Measurements from ENCODE around the gene ZNF202.

GRCh38 chr11:123677510-123677909 is 64.0 kb downstream of the ZNF202 start:
- TF ChIP-seq CTCF (IDR thresholded peaks at IDR 0.05; ENCODE audit: insufficient read depth, low read depth, low read length) (no peak), EZH2 (IDR thresholded peaks at IDR 0.05; ENCODE audit: insufficient read depth, low read length) (no peak)
